Measurements from ENCODE around the gene IFITM2.

GRCh38 chr11:315051-315481, 7.5 kb downstream of the IFITM2 start:
- TF ChIP-seq, protein P1, sequence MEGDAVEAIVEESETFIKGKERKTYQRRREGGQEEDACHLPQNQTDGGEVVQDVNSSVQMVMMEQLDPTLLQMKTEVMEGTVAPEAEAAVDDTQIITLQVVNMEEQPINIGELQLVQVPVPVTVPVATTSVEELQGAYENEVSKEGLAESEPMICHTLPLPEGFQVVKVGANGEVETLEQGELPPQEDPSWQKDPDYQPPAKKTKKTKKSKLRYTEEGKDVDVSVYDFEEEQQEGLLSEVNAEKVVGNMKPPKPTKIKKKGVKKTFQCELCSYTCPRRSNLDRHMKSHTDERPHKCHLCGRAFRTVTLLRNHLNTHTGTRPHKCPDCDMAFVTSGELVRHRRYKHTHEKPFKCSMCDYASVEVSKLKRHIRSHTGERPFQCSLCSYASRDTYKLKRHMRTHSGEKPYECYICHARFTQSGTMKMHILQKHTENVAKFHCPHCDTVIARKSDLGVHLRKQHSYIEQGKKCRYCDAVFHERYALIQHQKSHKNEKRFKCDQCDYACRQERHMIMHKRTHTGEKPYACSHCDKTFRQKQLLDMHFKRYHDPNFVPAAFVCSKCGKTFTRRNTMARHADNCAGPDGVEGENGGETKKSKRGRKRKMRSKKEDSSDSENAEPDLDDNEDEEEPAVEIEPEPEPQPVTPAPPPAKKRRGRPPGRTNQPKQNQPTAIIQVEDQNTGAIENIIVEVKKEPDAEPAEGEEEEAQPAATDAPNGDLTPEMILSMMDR (IDR thresholded peaks at IDR 0.05; ENCODE audit: poor library complexity) = no peak
- TF ChIP-seq EZH2phosphoT487 (IDR thresholded peaks at IDR 0.05; ENCODE audit: low read depth, severe bottlenecking, unreplicated experiment) (no peak), EZH2 (IDR thresholded peaks at IDR 0.05; ENCODE audit: borderline replicate concordance) (no peak)

Data from hepatocyte (in vitro differentiated cells).